Liver (tissue), 3 donors: ENCODE results near the gene FSCN2.

Source experiments
- EGR1 ChIP-seq, 2 donors: IDR thresholded peaks; 2 replicates each; pipeline ENCODE4 v1.6.1; 2016 to 2018; ENCODE audit warnings: antibody characterized with exemption in 2 of 2, low read depth in 2 of 2
- FOXA2 ChIP-seq: IDR thresholded peaks from 2 replicates; pipeline ENCODE4 v1.6.1; 2016; ENCODE audit warnings: antibody characterized with exemption
- HNF4G ChIP-seq: IDR thresholded peaks from 2 replicates; pipeline ENCODE4 v1.6.1; 2016; ENCODE audit warnings: antibody characterized with exemption
- REST ChIP-seq: IDR thresholded peaks from 2 replicates; pipeline ENCODE4 v1.6.1; 2016; ENCODE audit warnings: antibody characterized with exemption, mild to moderate bottlenecking
- SP1 ChIP-seq: IDR thresholded peaks from 2 replicates; pipeline ENCODE4 v1.6.1; 2018; ENCODE audit warnings: antibody characterized with exemption, mild to moderate bottlenecking
- TAF1 ChIP-seq: conservative IDR thresholded peaks from 2 replicates; pipeline ENCODE4 v1.6.1; 2016; ENCODE audit warnings: antibody characterized with exemption, mild to moderate bottlenecking
- YY1 ChIP-seq: IDR thresholded peaks from 2 replicates; pipeline ENCODE4 v1.6.1; 2016; ENCODE audit warnings: antibody characterized with exemption, mild to moderate bottlenecking
- TF ChIP-seq, protein P1 (sequence below): fragments of 150-350 bp; IDR thresholded peaks from 2 replicates; pipeline ENCODE4 v1.5.1; 2017; ENCODE audit warnings: improper control_type of control experiment, low read depth, low read length; ENCODE audit not compliant: missing input control
- TF ChIP-seq, protein P2 (sequence below): IDR thresholded peaks from 2 replicates; pipeline ENCODE4 v1.6.1; 2016; ENCODE audit warnings: antibody characterized with exemption
- TF ChIP-seq, protein P3 (sequence below): IDR thresholded peaks from 2 replicates; pipeline ENCODE4 v1.6.1; 2016; ENCODE audit warnings: antibody characterized with exemption
- donor health status: healthy.
- donor health status: healthy.

DNA sequence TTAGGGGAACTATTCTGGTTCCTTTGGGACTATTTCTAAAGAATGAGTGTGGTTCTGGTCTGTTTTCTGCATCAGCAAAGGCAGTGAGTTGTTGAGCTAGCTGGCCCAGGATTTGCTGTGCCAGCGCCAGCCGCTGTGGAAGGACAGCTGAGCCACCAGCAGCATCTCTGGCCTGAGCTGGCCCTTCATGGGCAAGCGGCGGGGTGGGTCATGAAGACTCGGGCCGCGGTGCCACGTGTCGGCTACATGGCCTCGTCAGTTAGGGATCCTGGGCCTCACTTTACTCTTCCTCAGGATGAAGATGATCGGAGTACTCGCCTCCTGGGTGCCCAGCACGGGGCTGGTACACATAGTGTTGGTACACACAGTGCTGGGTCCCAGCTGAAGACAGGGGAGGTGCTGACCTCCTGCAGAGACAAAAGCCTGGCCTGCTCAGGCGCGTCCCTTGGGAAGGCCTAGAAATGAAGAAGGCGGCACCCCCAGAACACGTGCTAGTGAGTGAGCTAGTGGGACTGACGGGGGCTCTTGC is 41.9 kb downstream of the FSCN2 start:
- TF ChIP-seq, protein P1, sequence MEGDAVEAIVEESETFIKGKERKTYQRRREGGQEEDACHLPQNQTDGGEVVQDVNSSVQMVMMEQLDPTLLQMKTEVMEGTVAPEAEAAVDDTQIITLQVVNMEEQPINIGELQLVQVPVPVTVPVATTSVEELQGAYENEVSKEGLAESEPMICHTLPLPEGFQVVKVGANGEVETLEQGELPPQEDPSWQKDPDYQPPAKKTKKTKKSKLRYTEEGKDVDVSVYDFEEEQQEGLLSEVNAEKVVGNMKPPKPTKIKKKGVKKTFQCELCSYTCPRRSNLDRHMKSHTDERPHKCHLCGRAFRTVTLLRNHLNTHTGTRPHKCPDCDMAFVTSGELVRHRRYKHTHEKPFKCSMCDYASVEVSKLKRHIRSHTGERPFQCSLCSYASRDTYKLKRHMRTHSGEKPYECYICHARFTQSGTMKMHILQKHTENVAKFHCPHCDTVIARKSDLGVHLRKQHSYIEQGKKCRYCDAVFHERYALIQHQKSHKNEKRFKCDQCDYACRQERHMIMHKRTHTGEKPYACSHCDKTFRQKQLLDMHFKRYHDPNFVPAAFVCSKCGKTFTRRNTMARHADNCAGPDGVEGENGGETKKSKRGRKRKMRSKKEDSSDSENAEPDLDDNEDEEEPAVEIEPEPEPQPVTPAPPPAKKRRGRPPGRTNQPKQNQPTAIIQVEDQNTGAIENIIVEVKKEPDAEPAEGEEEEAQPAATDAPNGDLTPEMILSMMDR: no peak
- TF ChIP-seq TAF1 (no peak), EGR1 (IDR thresholded peaks at IDR 0.05; ENCODE audit: low read depth in 2 of 2) (no peak), YY1 (no peak), REST (no peak), SP1 (no peak), FOXA2 (no peak), HNF4G (no peak)
- TF ChIP-seq, protein P2, sequence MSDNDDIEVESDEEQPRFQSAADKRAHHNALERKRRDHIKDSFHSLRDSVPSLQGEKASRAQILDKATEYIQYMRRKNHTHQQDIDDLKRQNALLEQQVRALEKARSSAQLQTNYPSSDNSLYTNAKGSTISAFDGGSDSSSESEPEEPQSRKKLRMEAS: no peak
- TF ChIP-seq, protein P3, sequence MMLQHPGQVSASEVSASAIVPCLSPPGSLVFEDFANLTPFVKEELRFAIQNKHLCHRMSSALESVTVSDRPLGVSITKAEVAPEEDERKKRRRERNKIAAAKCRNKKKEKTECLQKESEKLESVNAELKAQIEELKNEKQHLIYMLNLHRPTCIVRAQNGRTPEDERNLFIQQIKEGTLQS: no peak
